GM18526 (cell line): Measurements from ENCODE around the gene ACAA2.

Experiments used
- POLR2A ChIP-seq: IDR thresholded peaks from 3 replicates; pipeline ENCODE4 v1.6.1; 2011; ENCODE audit not compliant: insufficient read length; ENCODE audit errors: extremely low read depth

ACAA2 gene

GRCh38 chr18:49833814-49834213 is 20.5 kb upstream of the ACAA2 start:
- TF ChIP-seq POLR2A, result no peak

GRCh38 chr18:49832221-49832647 is 18.9 kb upstream of the ACAA2 start:
- TF ChIP-seq POLR2A, result no peak

- TF ChIP-seq POLR2A, result no peak
These were observed 14.7 kb upstream of the ACAA2 start for GRCh38 chr18:49827996-49828395.

GRCh38 chr18:49819823-49820671 is 6.7 kb upstream of the ACAA2 start:
- no peak for TF ChIP-seq POLR2A

- TF ChIP-seq POLR2A, result no peak
These were observed 5.8 kb upstream of the ACAA2 start for GRCh38 chr18:49819071-49819662.

GRCh38 chr18:49817947-49818346 is 4.6 kb upstream of the ACAA2 start:
- no peak for TF ChIP-seq POLR2A

- TF ChIP-seq POLR2A, result no peak
These were observed 2.6 kb upstream of the ACAA2 start for GRCh38 chr18:49815927-49816326.

- no peak for TF ChIP-seq POLR2A
These were observed 790 bp upstream of the ACAA2 start for GRCh38 chr18:49814147-49814499.

GRCh38 chr18:49813069-49813318 is 339 bp downstream of the ACAA2 start:
- TF ChIP-seq POLR2A, result no peak

- no peak for TF ChIP-seq POLR2A
These were observed 856 bp downstream of the ACAA2 start for GRCh38 chr18:49812286-49813068.

GRCh38 chr18:49811151-49811938 is 2.0 kb downstream of the ACAA2 start:
- TF ChIP-seq POLR2A, result no peak

GRCh38 chr18:49804096-49804495 is 9.2 kb downstream of the ACAA2 start:
- TF ChIP-seq POLR2A, result no peak

- TF ChIP-seq POLR2A, result no peak
These were observed 10.7 kb downstream of the ACAA2 start for GRCh38 chr18:49802623-49803022.

GRCh38 chr18:49798001-49798400 is 15.3 kb downstream of the ACAA2 start:
- TF ChIP-seq POLR2A, result no peak
